CD4-positive, alpha-beta memory T cell (primary cell): ENCODE measurements around the gene IL9. TPM values are rescaled to one million over a fixed set of nuclear protein-coding genes. Genes with fewer than 3 reads are reported as not detected.

Experiments used
- CTCF ChIA-PET: fragments of 350-600 bp; sonication (Branson Sonifier 250); formaldehyde crosslinking; loops from one replicate; lab custom pipeline; 2021; ENCODE audit warnings: inconsistent platforms; ENCODE audit not compliant: partially characterized antibody; lab: Charles Lee
- POLR2A ChIA-PET: fragments of 350-600 bp; sonication (Branson Sonifier 250); formaldehyde crosslinking; loops from one replicate; lab custom pipeline; 2021; ENCODE audit not compliant: partially characterized antibody; lab: Charles Lee
- DNase-seq, 5 donors: peaks; one replicate each; pipeline versions ENCODE4 v3.0.0 to v3.0.0-alpha.2; 2020 to 2022; ENCODE audit warnings: mixed read lengths in 1 of 5
- H3K27ac ChIP-seq: one replicate; pipeline ENCODE4 v1.7.0; 2013; ENCODE audit warnings: low read depth, low read length
- H3K27me3 ChIP-seq: 2 replicates; pipeline ENCODE4 v1.7.0; 2013; ENCODE audit warnings: mild to moderate bottlenecking, low read length, moderate library complexity; ENCODE audit not compliant: insufficient read depth
- H3K36me3 ChIP-seq: 2 replicates; pipeline ENCODE4 v1.7.0; 2013; ENCODE audit warnings: mild to moderate bottlenecking, low read length, moderate library complexity; ENCODE audit not compliant: insufficient read depth
- H3K4me1 ChIP-seq: 2 replicates; pipeline ENCODE4 v1.7.0; 2013; ENCODE audit warnings: mild to moderate bottlenecking, low read length, moderate library complexity; ENCODE audit not compliant: insufficient read depth
- H3K4me3 ChIP-seq, 2 donors: one replicate each; pipeline ENCODE4 v1.7.0; 2013; ENCODE audit warnings: low read length in 2 of 2, mild to moderate bottlenecking in 1 of 2
- H3K9me3 ChIP-seq, 2 donors: one replicate each; pipeline ENCODE4 v1.7.0; 2013; ENCODE audit warnings: low read length in 2 of 2, control low read depth in 1 of 2; ENCODE audit not compliant: control insufficient read depth in 1 of 2
- H3K27ac Mint-ChIP-seq, 7 donors: one replicate each; pipeline ENCODE4 v1.8.0; 2020 to 2021; ENCODE audit warnings: mixed read lengths in 7 of 7, mild to moderate bottlenecking in 6 of 7, inconsistent platforms in 3 of 7, moderate library complexity in 3 of 7
- H3K27me3 Mint-ChIP-seq, 2 donors: one replicate each; pipeline ENCODE4 v1.8.0; 2020 to 2021; ENCODE audit warnings: mixed read lengths in 2 of 2
- H3K36me3 Mint-ChIP-seq, 2 donors: one replicate each; pipeline ENCODE4 v1.8.0; 2020 to 2021; ENCODE audit warnings: mixed read lengths in 2 of 2, inconsistent platforms in 1 of 2, mild to moderate bottlenecking in 1 of 2
- H3K4me1 Mint-ChIP-seq, 4 donors: one replicate each; pipeline ENCODE4 v1.8.0; 2020 to 2021; ENCODE audit warnings: mixed read lengths in 4 of 4, mild to moderate bottlenecking in 1 of 4
- H3K4me3 Mint-ChIP-seq, 8 donors: one replicate each; pipeline ENCODE4 v1.8.0; 2020 to 2021; ENCODE audit warnings: mixed read lengths in 8 of 8, mild to moderate bottlenecking in 7 of 8, moderate library complexity in 6 of 8, inconsistent platforms in 3 of 8
- H3K9me3 Mint-ChIP-seq, 8 donors: one replicate each; pipeline ENCODE4 v1.8.0; 2020 to 2021; ENCODE audit warnings: mixed read lengths in 8 of 8, mild to moderate bottlenecking in 5 of 8, inconsistent platforms in 3 of 8, moderate library complexity in 1 of 8
- intact Hi-C: fragments of 100-400 bp; cut with micrococcal nuclease; formaldehyde crosslinking; loops from one replicate; pipeline ENCODE4 v1.15.1; 2023
- polyA plus RNA-seq, 2 donors: library from polyadenylated mRNA; unstranded; fragments of 300-500 nt; fragmentation: Illumina TruSeq; gene quantifications; one replicate each; pipeline ENCODE4 v1.2.3, GENCODE V29; 2021
- total RNA-seq, 2 experiments: library from RNA; stranded (reverse); gene quantifications; one replicate each; pipeline ENCODE4 v1.2.3, GENCODE V29; 2021

Gene IL9
- total and polyA plus RNA-seq, 4 experiments from 2014 or later: not detected

GRCh38 chr5:135851186-135851914 lies 44.3 kb downstream of the IL9 start:
- Histone ChIP-seq H3K4me1 (no peaks in the 10 kb centered on the region), H3K27me3 (no peaks in the 10 kb centered on the region), H3K36me3 (no peaks in the 10 kb centered on the region), H3K4me3 (no peak overlapping the region), H3K27ac (no peak overlapping the region), H3K9me3 (no peaks in the 10 kb centered on the region)
- Mint-ChIP-seq H3K36me3 (no peaks in the 10 kb centered on the region), H3K27me3 (peaks cover 4 to 6% of the 10 kb centered on the region in 2 donors), H3K27ac (no peak overlapping the region), H3K9me3 (no peaks in the 10 kb centered on the region), H3K4me3 (no peak overlapping the region), H3K4me1 (no peaks in the 10 kb centered on the region)
- ChIA-PET CTCF (no interaction called here), POLR2A (no interaction called here)
- DNase-seq: no peak
- intact Hi-C loops: no loop called here

GRCh38 chr5:135850671-135851070 lies 45.0 kb downstream of the IL9 start:
- H3K36me3 Mint-ChIP-seq: no peaks in the 10 kb centered on the region
- Histone ChIP-seq H3K4me3 (no peak overlapping the region), H3K9me3 (no peaks in the 10 kb centered on the region), H3K27ac (no peak overlapping the region), H3K4me1 (no peaks in the 10 kb centered on the region), H3K36me3 (no peaks in the 10 kb centered on the region), H3K27me3 (no peaks in the 10 kb centered on the region)
- no peak overlapping the region for H3K27ac Mint-ChIP-seq
- H3K27me3 Mint-ChIP-seq: peaks cover 2 to 6% of the 10 kb centered on the region in 2 donors
- ChIA-PET POLR2A (no interaction called here), CTCF (no interaction called here)
- no peaks in the 10 kb centered on the region for H3K9me3 Mint-ChIP-seq
- no peaks in the 10 kb centered on the region for H3K4me1 Mint-ChIP-seq
- no peak overlapping the region for H3K4me3 Mint-ChIP-seq
- DNase-seq: no peak
- intact Hi-C loops: no loop called here

- Histone ChIP-seq H3K4me3 (no peak overlapping the region), H3K27me3 (no peaks in the 10 kb centered on the region), H3K4me1 (no peaks in the 10 kb centered on the region), H3K9me3 (no peaks in the 10 kb centered on the region), H3K36me3 (no peaks in the 10 kb centered on the region), H3K27ac (no peak overlapping the region)
- Mint-ChIP-seq H3K36me3 (no peaks in the 10 kb centered on the region), H3K9me3 (no peaks in the 10 kb centered on the region), H3K4me1 (no peaks in the 10 kb centered on the region), H3K27me3 (peaks cover 6% of the 10 kb centered on the region in 2 donors), H3K4me3 (no peak overlapping the region), H3K27ac (no peak overlapping the region)
- ChIA-PET CTCF (no interaction called here), POLR2A (no interaction called here)
- no peak for DNase-seq
- intact Hi-C loops: no loop called here
These were observed 45.4 kb downstream of the IL9 start for GRCh38 chr5:135850231-135850630.

GRCh38 chr5:135847976-135848375 lies 47.7 kb downstream of the IL9 start:
- POLR2A ChIA-PET: no interaction called here
- Mint-ChIP-seq H3K4me1 (no peaks in the 10 kb centered on the region), H3K27me3 (peaks cover 10 to 11% of the 10 kb centered on the region in 2 donors)

GRCh38 chr5:135846311-135846710 lies 49.3 kb downstream of the IL9 start:
- H3K27me3 ChIP-seq: no peaks in the 10 kb centered on the region
- H3K4me3 Mint-ChIP-seq: no peak overlapping the region
- no peaks in the 10 kb centered on the region for H3K36me3 ChIP-seq
- no peaks in the 10 kb centered on the region for H3K9me3 Mint-ChIP-seq
- intact Hi-C loops: no loop called here
- peak overlapping the region in 2 of 7 donors; percentile 5 to 60 for H3K27ac Mint-ChIP-seq
- H3K4me3 ChIP-seq: no peak overlapping the region
- DNase-seq: no peak
- H3K27ac ChIP-seq: no peak overlapping the region
- H3K36me3 Mint-ChIP-seq: no peaks in the 10 kb centered on the region
- no peaks in the 10 kb centered on the region for H3K9me3 ChIP-seq
- no peaks in the 10 kb centered on the region for H3K4me1 Mint-ChIP-seq
- POLR2A ChIA-PET: no interaction called here
- H3K4me1 ChIP-seq: no peaks in the 10 kb centered on the region
- CTCF ChIA-PET: no interaction called here
- peaks cover 10 to 13% of the 10 kb centered on the region in 2 donors for H3K27me3 Mint-ChIP-seq

More at GRCh38 chr5:135847976-135848375, 47.7 kb downstream of the IL9 start:
- no peak for DNase-seq
- H3K27ac Mint-ChIP-seq: no peak overlapping the region
- no peak overlapping the region for H3K27ac ChIP-seq
- CTCF ChIA-PET: no interaction called here
- no peaks in the 10 kb centered on the region for H3K9me3 Mint-ChIP-seq
- H3K36me3 ChIP-seq: no peaks in the 10 kb centered on the region
- H3K27me3 ChIP-seq: no peaks in the 10 kb centered on the region
- intact Hi-C loops: no loop called here
- H3K36me3 Mint-ChIP-seq: no peaks in the 10 kb centered on the region
- H3K4me3 ChIP-seq: no peak overlapping the region
- no peaks in the 10 kb centered on the region for H3K4me1 ChIP-seq
- H3K9me3 ChIP-seq: no peaks in the 10 kb centered on the region
- H3K4me3 Mint-ChIP-seq: no peak overlapping the region

GRCh38 chr5:135843571-135844337 lies 51.9 kb downstream of the IL9 start:
- peaks cover 0 to 12% (median 1%) of the 10 kb centered on the region in 8 donors for H3K9me3 Mint-ChIP-seq
- POLR2A ChIA-PET: no interaction called here
- DNase-seq: no peak
- Histone ChIP-seq H3K9me3 (no peaks in the 10 kb centered on the region), H3K36me3 (no peaks in the 10 kb centered on the region), H3K4me3 (no peak overlapping the region), H3K4me1 (no peaks in the 10 kb centered on the region), H3K27me3 (no peaks in the 10 kb centered on the region), H3K27ac (no peak overlapping the region)
- no peak overlapping the region for H3K4me3 Mint-ChIP-seq
- CTCF ChIA-PET: no interaction called here
- H3K27ac Mint-ChIP-seq: no peak overlapping the region
- H3K36me3 Mint-ChIP-seq: no peaks in the 10 kb centered on the region
- H3K27me3 Mint-ChIP-seq: peaks cover 13 to 14% of the 10 kb centered on the region in 2 donors
- H3K4me1 Mint-ChIP-seq: no peaks in the 10 kb centered on the region
- intact Hi-C loops: no loop called here

GRCh38 chr5:135842737-135843136 lies 52.9 kb downstream of the IL9 start:
- POLR2A ChIA-PET: no interaction called here
- no peak overlapping the region for H3K27ac ChIP-seq
- peaks cover 0 to 20% (median 6%) of the 10 kb centered on the region in 8 donors for H3K9me3 Mint-ChIP-seq
- no peaks in the 10 kb centered on the region for H3K36me3 Mint-ChIP-seq
- DNase-seq: no peak
- H3K4me3 Mint-ChIP-seq: no peak overlapping the region
- H3K4me1 ChIP-seq: no peaks in the 10 kb centered on the region
- H3K4me1 Mint-ChIP-seq: no peaks in the 10 kb centered on the region
- H3K27me3 ChIP-seq: no peaks in the 10 kb centered on the region
- H3K36me3 ChIP-seq: no peaks in the 10 kb centered on the region
- CTCF ChIA-PET: no interaction called here
- H3K4me3 ChIP-seq: no peak overlapping the region
- no peaks in the 10 kb centered on the region for H3K9me3 ChIP-seq
- intact Hi-C loops: no loop called here
- no peak overlapping the region for H3K27ac Mint-ChIP-seq
- H3K27me3 Mint-ChIP-seq: peaks cover 13 to 14% of the 10 kb centered on the region in 2 donors
